Progenitor cell of endocrine pancreas (in vitro differentiated cells): ENCODE measurements around the gene KIF9. TPM values are rescaled to one million over a fixed set of nuclear protein-coding genes. Genes with fewer than 3 reads are reported as not detected.

Experiments used
- DNase-seq: peaks from one replicate; pipeline ENCODE4 v3.0.0; 2021; ENCODE audit warnings: low spot score; ENCODE audit not compliant: unreplicated experiment
- H3K27ac Mint-ChIP-seq: 2 replicates; pipeline ENCODE4 v1.8.0; 2021; ENCODE audit warnings: mild to moderate bottlenecking, moderate library complexity, mixed read lengths
- H3K27me3 Mint-ChIP-seq: 2 replicates; pipeline ENCODE4 v1.8.0; 2021; ENCODE audit warnings: mixed read lengths
- H3K36me3 Mint-ChIP-seq: 2 replicates; pipeline ENCODE4 v1.8.0; 2022; ENCODE audit warnings: mixed read lengths; ENCODE audit not compliant: insufficient read depth
- H3K4me1 Mint-ChIP-seq: 2 replicates; pipeline ENCODE4 v1.8.0; 2021; ENCODE audit warnings: low read depth, mixed read lengths
- H3K4me3 Mint-ChIP-seq: 2 replicates; pipeline ENCODE4 v1.8.0; 2021; ENCODE audit warnings: low read depth, mild to moderate bottlenecking, moderate library complexity, mixed read lengths
- H3K9me3 Mint-ChIP-seq: 2 replicates; pipeline ENCODE4 v1.8.0; 2021; ENCODE audit warnings: low read depth, mixed read lengths
- CTCF ChIP-seq: fragments of 200-600 bp; sonication (generic); IDR thresholded peaks from one replicate; pipeline ENCODE4 v1.5.0; 2021; ENCODE audit warnings: antibody characterized with exemption, mild to moderate bottlenecking; ENCODE audit not compliant: unreplicated experiment
- total RNA-seq: library from RNA; stranded (reverse); gene quantifications from 2 replicates; pipeline ENCODE4 v1.2.1, GENCODE V29; 2021

KIF9 gene
- total RNA-seq, 1 donor from 2014 or later: 14.2 TPM

GRCh38 chr3:47276558-47276957 lies 6.0 kb downstream of the KIF9 start:
- no peak for DNase-seq
- peaks cover 6% of the 10 kb centered on the region for H3K36me3 Mint-ChIP-seq
- no peak overlapping the region for H3K4me3 Mint-ChIP-seq
- peaks cover 10% of the 10 kb centered on the region for H3K4me1 Mint-ChIP-seq
- no peaks in the 10 kb centered on the region for H3K9me3 Mint-ChIP-seq
- H3K27ac Mint-ChIP-seq: no peak overlapping the region
- no peak for TF ChIP-seq CTCF
- H3K27me3 Mint-ChIP-seq: no peaks in the 10 kb centered on the region

DNA sequence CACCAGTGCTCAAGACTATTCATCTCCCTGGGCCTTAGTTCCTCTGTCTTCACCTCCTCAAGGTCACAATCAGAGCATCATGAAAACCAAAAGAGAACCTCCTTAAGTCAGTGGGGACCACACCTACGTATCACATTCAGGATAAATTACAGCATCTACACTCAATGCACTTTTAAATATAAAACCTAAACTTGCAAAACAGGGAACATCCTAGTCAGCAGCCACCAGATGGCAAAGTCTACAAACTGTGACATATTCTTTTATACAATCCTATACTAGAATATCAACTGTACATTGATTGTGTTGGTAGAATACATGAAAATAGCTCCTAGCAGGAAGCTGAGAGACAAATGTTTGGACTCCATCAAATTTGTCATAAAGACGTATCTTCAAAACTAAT lies 7.9 kb downstream of the KIF9 start:
- no peak for DNase-seq
- Mint-ChIP-seq H3K27ac (no peak overlapping the region), H3K27me3 (no peaks in the 10 kb centered on the region), H3K36me3 (peaks cover 13% of the 10 kb centered on the region), H3K9me3 (no peaks in the 10 kb centered on the region), H3K4me1 (no peaks in the 10 kb centered on the region), H3K4me3 (no peak overlapping the region)
- TF ChIP-seq CTCF: no peak

- H3K4me3 Mint-ChIP-seq: no peak overlapping the region
- H3K36me3 Mint-ChIP-seq: peaks cover 13% of the 10 kb centered on the region
- H3K9me3 Mint-ChIP-seq: no peaks in the 10 kb centered on the region
- H3K27ac Mint-ChIP-seq: no peak overlapping the region
- no peak for TF ChIP-seq CTCF
- H3K27me3 Mint-ChIP-seq: no peaks in the 10 kb centered on the region
- no peak for DNase-seq
- no peaks in the 10 kb centered on the region for H3K4me1 Mint-ChIP-seq
Observed at GRCh38 chr3:47273564-47273963, 9.0 kb downstream of the KIF9 start.

DNA sequence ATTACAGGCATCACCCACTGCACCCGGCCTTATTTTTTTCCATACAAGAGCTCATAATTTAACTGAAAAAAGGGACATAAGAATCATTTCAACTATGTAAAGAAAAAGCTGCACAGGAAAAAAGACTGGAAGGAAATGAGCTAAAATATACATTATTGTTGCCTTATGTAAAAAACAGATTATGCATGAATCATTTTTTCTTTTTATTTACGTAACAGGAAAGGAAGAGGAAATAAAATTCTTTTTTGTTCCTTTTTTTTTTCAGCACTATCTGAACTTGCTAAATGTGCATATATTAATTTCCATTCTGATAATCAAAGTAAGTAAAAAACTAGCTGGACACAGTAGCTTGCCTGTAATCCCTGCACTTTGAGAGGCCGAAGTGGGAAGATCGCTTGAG lies 12.1 kb downstream of the KIF9 start:
- DNase-seq: no peak
- Mint-ChIP-seq H3K4me3 (no peak overlapping the region), H3K27ac (no peak overlapping the region), H3K9me3 (no peaks in the 10 kb centered on the region), H3K27me3 (no peaks in the 10 kb centered on the region), H3K4me1 (no peaks in the 10 kb centered on the region), H3K36me3 (peaks cover 11% of the 10 kb centered on the region)
- no peak for TF ChIP-seq CTCF

DNA sequence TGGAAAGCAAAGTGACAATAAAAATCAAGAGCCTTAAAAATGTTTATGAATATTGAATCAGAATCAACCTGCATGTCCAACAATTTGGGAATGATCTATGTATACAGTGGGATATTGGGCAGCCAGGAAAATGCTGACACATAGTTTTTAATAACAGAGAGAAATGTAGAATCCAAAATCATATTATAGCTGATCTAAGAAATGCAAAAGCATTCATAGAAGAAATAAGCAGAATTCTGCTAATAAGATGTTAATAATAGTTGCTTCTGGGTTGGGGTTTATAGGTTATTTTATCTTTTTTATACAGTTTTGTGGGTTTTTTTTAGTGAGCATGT lies 15.1 kb downstream of the KIF9 start:
- DNase-seq: no peak
- Mint-ChIP-seq H3K4me1 (no peaks in the 10 kb centered on the region), H3K27me3 (no peaks in the 10 kb centered on the region), H3K27ac (no peak overlapping the region), H3K36me3 (peaks cover 7% of the 10 kb centered on the region), H3K4me3 (no peak overlapping the region), H3K9me3 (no peaks in the 10 kb centered on the region)
- TF ChIP-seq CTCF: no peak
